TTC549 (cell line): ENCODE data around the gene LDLRAD4.
"Not testable (repeated sequence)": the region's sequence is repeated elsewhere in the genome, so short reads cannot be mapped to it uniquely, and the experiment has no call there.

Source experiments
- FAIRE-seq: peaks from 2 replicates; lab custom pipeline; 2012; peaks lifted over from hg19 to GRCh38; lab: Jason Lieb, UNC

The LDLRAD4 gene

DNA sequence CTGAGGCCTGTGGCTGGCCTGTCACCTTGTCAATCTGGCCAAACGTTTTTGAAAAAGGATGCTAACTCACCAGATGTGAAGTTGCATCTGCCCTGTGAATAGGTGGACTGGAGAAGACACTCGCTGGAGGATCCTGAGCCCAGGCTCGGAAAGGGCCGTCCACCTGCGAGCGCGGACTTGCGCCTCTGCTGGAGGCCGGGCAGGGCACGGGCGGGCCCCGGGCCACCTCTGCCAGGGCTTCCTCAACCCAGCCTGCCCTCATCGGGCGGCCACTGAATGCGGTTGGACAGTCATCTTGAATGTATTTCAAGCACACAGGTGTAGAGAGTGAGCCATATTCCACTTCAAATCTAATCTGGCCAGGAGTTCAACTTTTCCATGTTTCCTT, 423.9 kb downstream of the LDLRAD4 start:
- FAIRE-seq: no peak

GRCh38 chr18:13643261-13643751, 424.7 kb downstream of the LDLRAD4 start:
- no peak for FAIRE-seq

GRCh38 chr18:13645093-13645492, 426.5 kb downstream of the LDLRAD4 start:
- no peak for FAIRE-seq

GRCh38 chr18:13646633-13647032, 428.1 kb downstream of the LDLRAD4 start:
- no peak for FAIRE-seq

GRCh38 chr18:13647761-13648160, 429.2 kb downstream of the LDLRAD4 start:
- no peak for FAIRE-seq

DNA sequence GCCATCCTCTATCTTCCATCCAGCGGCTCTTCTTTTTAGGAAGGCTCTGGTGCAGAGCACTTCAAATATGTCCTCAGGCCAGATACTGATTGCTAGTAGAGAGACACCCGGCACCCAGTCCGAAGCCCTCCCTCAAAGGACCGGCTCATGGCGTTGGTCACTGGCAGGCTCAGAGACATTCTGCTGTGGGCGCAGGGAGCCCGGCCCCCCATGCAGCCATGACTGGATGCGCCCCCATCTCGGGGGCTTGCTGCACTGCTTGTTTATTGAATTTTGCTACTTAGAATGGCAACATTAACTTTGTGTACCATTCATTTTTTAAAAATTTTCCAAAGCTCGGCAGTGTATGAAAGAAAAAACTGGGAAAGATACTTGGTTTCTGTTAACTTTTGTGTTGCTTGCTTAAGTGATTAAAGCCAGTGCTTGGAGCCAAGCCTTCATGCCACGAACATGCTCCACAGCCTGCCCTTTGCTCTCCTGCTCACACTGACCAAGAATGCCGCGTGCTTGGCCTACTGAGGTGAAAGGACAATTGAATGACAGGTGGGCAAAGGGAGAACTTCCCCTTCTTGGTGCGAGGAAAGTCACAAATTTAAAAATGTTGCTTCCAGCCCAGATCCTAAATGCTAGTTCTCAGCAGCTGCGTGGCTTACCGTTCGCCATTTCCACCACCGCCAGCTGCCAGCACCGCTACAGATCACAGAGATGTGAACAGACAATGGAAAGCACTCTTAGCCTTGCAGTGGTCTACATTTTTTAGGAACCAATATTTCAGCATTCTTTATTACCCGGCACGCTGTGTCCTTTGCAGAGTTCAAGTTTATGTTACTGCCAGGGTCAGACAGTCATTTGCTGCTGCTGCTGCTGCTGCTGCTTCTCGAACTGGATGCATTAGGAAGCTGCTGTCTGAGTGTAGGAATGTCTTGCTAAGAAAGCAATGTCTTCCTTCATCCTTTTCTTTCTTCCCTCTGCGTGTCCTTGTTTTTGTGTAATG, 431.1 kb downstream of the LDLRAD4 start:
- no peak for FAIRE-seq

DNA sequence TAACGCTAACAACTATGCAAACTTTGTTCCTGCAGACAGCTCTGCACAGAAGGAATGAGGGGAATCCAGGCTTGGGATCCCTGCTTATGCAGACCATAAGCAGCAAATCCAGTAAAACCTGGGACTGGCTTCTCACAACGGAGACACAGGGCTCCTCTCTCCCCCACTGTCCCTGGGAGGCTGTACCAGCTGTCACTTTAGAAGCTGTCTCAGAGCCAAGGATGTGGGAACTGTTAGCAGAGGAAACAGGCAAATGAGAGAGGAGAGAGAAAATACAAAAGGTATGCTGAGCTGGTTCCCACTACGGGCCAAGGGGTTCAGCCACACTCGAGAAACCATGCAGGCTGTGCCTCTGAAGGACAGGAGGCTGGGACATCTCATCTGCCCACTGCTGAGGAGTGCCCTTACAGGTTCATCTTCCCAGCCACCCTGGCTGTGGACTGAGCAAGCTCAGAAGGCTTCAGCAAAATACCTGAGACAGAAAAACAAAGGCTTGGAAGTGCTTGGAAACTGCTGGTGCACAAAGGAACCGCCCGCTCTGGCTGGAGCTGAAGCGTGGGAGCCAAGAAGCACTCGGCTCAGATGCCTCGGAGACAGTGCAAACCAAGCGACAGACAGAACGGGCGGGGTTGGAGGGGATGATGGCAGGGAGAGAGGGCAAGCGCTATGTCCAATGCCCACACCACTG, 435.3 kb downstream of the LDLRAD4 start:
- FAIRE-seq: no peak

- FAIRE-seq: no peak
These were observed 439.4 kb downstream of the LDLRAD4 start for GRCh38 chr18:13657974-13658373.

GRCh38 chr18:13658436-13659204, 440.1 kb downstream of the LDLRAD4 start:
- FAIRE-seq: no peak

GRCh38 chr18:13660510-13660909, 441.9 kb downstream of the LDLRAD4 start:
- no peak for FAIRE-seq

- no peak for FAIRE-seq
These were observed 442.7 kb downstream of the LDLRAD4 start for GRCh38 chr18:13661051-13661778.

GRCh38 chr18:13661779-13662256, 443.3 kb downstream of the LDLRAD4 start:
- no peak for FAIRE-seq

DNA sequence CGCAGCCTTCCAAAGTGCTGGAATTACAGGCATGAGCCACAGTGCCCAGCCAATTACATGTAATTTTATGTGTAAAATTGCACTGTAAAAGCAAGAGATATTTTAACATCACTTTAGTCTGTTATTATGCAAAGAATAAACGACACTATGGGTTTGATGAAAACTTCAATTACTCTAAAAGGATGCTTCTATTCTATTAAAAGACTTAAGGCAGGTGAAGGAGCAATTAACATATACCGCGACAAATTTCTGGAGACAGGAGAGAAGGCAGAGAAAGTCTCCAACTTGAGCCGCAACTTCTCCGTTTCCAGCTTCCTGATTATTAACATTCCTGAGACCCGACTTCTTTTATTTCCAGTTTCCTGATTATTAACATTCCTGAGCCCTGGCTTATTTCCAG, 454.1 kb downstream of the LDLRAD4 start:
- no peak for FAIRE-seq

DNA sequence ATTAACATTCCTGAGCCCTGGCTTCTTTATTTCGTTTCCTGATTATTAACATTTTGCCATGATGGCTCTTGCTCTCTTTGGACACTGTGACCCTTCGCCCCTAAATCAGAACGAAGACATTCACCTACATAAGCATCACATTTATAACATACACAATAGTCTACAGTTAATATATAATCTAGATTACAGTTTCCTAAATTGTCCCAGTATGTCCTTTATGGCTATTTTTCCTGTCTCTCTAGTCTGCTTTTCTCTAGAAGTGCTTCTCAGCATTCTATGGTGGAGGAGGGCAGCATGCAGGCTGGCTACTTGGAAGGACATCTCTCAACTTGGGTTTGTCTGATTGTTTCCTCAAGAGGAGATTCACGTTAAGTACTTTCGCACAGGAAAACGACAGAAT, 457.9 kb downstream of the LDLRAD4 start:
- FAIRE-seq: no peak

DNA sequence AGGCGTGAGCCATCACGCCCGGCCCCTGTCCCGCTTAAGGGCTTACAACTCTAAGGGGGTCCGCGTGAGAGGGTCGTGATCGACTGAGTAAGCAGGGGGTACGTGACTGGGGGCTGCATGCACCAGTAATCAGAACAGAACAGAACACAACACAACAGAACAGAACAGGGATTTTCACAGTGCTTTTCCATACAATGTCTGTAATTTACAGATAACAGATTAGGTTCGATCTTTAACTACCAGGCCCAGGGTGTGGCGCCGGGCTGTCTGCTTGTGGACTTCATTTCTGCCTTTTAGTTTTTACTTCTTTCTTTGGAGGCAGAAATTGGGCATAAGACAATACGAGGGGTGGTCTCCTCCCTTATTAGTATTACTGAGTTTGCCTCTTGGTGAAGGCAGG, 458.8 kb downstream of the LDLRAD4 start:
- not testable (repeated sequence) for FAIRE-seq

DNA sequence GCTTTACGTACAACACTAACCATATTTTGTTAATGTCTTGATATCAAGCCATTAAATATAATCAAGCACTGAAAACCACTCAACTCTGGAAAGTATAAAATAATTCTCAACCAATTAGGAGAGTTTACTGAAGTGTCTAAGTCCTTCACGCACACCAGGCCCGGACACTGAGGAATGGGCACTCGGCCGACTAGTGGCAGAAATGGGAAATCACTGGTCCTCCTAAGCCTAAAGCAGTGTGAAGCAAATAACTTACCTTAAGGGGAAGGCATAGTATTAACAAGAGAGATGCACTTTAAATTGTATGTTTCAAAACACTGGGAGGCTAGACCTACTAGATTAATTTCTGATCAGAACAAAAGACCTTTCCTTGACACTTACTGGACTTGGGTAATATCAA, 462.1 kb downstream of the LDLRAD4 start:
- FAIRE-seq: no peak

DNA sequence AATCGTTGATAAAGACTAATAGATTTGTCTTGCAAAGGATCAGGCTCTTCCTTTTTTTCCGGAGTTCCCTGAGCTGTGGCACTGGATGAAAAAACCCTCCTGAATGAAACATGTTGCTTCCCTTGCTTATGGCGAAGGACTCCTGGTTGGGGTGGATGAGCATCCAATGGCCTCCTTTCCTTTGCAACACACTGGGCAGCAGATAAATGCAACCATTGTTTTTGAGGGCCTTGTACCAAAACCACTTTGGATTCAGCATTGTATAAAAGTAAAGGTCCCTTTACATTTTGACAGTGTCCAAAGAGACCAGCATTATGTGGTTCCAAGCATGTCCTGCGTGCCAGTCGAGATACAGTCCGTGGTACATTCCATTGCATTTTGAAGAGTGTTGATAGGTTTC, 463.1 kb downstream of the LDLRAD4 start:
- no peak for FAIRE-seq

DNA sequence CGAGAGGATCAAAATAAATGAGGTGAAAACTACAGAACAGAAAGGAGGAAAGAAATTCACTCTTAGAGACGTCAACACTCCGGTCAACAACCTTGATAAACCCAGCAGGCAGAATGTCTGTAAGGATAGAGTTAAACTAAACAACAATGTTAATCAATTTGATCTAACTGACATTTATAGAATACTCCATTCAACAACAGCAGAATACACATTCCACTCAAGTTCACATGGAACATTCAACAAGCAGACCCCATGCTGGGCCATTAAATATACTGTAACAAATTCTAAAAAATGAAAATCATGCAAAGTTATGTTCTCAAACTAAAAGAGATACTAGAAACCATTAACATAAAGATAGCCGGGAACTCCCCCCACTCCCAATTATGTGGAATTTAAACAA, 466.0 kb downstream of the LDLRAD4 start:
- FAIRE-seq: no peak

DNA sequence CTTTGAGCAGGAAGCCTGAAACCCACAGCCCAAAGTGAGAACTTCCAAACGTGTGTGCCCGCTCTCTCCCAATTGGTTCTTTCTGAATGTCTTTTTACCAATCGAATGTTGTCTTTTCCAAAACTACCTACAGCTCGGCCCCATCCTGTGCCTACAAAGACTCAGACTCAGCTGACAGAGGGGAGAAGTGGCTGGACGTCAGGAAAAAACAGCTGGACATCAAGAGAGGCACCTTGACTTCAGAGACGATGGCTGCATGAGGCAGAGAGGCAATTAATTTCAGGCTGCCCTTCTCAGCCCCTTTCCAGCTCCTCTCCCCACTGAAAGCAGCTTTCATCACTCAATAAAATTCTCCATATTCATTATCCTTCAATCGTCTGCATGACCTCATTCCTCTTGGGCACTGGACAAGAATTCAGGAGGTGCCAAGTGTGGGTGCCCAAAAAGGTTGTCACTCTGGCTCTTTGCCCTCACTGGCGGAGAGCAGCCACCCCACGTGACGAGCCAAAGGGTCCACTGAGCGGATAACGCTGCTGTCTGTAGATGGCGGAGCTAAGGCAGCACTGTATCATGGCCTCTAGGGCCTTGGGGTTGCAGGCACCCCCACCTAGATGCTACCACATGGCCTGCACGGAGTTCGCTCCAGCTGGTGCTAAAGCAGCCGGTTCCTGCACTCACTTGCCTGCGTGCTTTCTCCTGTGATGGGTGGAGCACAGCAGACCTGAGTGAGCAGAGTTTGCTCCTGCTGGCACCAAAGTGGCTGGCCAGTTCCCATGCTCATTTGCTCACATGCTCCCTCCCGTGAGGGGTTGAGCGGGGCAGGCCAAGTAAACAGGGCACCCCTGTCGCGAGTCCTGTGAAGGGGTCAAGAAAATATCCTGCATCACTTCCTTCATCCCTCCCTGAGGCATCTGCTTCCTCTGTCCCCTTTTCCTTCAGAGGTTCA, 469.9 kb downstream of the LDLRAD4 start:
- FAIRE-seq: no peak

- not testable (repeated sequence) for FAIRE-seq
These were observed 471.5 kb downstream of the LDLRAD4 start for GRCh38 chr18:13690060-13690459.
